H1 (cell line): ENCODE data around the gene ZBTB20. TPM values are rescaled to one million over a fixed set of nuclear protein-coding genes. Genes with fewer than 3 reads are reported as not detected.

Source experiments
- CTCF ChIA-PET: fragments of 300-600 bp; sonication (Branson Sonifier 250); formaldehyde crosslinking; loops from one replicate; lab custom pipeline; 2021; ENCODE audit not compliant: partially characterized antibody; lab: Charles Lee
- POLR2A ChIA-PET: fragments of 300-600 bp; sonication (Branson Sonifier 250); formaldehyde crosslinking; loops from one replicate; lab custom pipeline; 2021; ENCODE audit warnings: inconsistent platforms; ENCODE audit not compliant: partially characterized antibody; lab: Charles Lee
- DNase-seq, 2 experiments: peaks; one replicate each; pipeline versions ENCODE4 v3.0.0 to v3.0.0-alpha.2; 2010 to 2022; ENCODE audit warnings: low spot score in 2 of 2, low read depth in 1 of 2, mixed read lengths in 1 of 2
- FAIRE-seq: peaks from 2 replicates; lab custom pipeline; 2011; peaks lifted over from hg19 to GRCh38; lab: Jason Lieb, UNC
- H2AFZ ChIP-seq: 2 replicates; pipeline ENCODE4 v1.8.1; 2012; ENCODE audit warnings: low read length, inconsistent platforms
- H2AK5ac ChIP-seq: 2 replicates; pipeline ENCODE4 v1.6.1; 2013; ENCODE audit warnings: low read depth, low read length
- H2BK120ac ChIP-seq: replicated peaks from 2 replicates; pipeline ENCODE3; 2013; ENCODE audit warnings: low read depth, low read length, inconsistent platforms
- H2BK12ac ChIP-seq: 2 replicates; pipeline ENCODE4 v1.6.1; 2013; ENCODE audit warnings: low read depth, low read length
- H2BK15ac ChIP-seq: 2 replicates; pipeline ENCODE4 v1.6.1; 2013; ENCODE audit warnings: low read length
- H2BK20ac ChIP-seq: 2 replicates; pipeline ENCODE4 v1.6.1; 2013; ENCODE audit warnings: low read length
- H2BK5ac ChIP-seq: 2 replicates; pipeline ENCODE4 v1.6.1; 2013; ENCODE audit warnings: low read depth, low read length
- H3K14ac ChIP-seq: 2 replicates; pipeline ENCODE4 v1.6.1; 2013; ENCODE audit warnings: inconsistent platforms; ENCODE audit not compliant: insufficient read length
- H3K18ac ChIP-seq: 2 replicates; pipeline ENCODE4 v1.6.1; 2013; ENCODE audit warnings: low read length; ENCODE audit errors: extremely low read depth
- H3K23ac ChIP-seq: 2 replicates; pipeline ENCODE4 v1.6.1; 2013; ENCODE audit warnings: inconsistent platforms; ENCODE audit not compliant: insufficient read length
- H3K23me2 ChIP-seq: 2 replicates; pipeline ENCODE4 v1.6.1; 2013; ENCODE audit warnings: low read depth, low read length
- H3K27ac ChIP-seq: 2 replicates; pipeline ENCODE4 v1.6.1; 2011; ENCODE audit warnings: low read depth, low read length, inconsistent platforms
- H3K27me3 ChIP-seq, 4 experiments: replicated peaks in 1 of 4; 1 replicate in 1 of 4; 2 replicates in 3 of 4; pipeline versions ENCODE4 v1.6.1 to v1.8.1; 2011 to 2013; ENCODE audit warnings: low read length in 3 of 4, mild to moderate bottlenecking in 3 of 4, inconsistent platforms in 2 of 4, mixed read lengths in 2 of 4, moderate library complexity in 1 of 4; ENCODE audit not compliant: control insufficient read depth in 3 of 4, insufficient read depth in 3 of 4; ENCODE audit errors: extremely low read depth in 1 of 4
- H3K36me3 ChIP-seq, 4 experiments: 2 replicates each; pipeline versions ENCODE4 v1.6.1 to v1.8.1; 2011 to 2013; ENCODE audit warnings: mild to moderate bottlenecking in 4 of 4, low read length in 3 of 4, moderate library complexity in 2 of 4, control low read depth in 1 of 4, inconsistent platforms in 1 of 4; ENCODE audit not compliant: insufficient read depth in 4 of 4, control insufficient read depth in 2 of 4
- H3K4ac ChIP-seq: replicated peaks from 2 replicates; pipeline ENCODE3; 2013; ENCODE audit warnings: low read length, low read depth, mixed read lengths, inconsistent platforms; ENCODE audit not compliant: insufficient read length
- H3K4me1 ChIP-seq, 4 experiments: replicated peaks in 1 of 4; 1 replicate in 1 of 4; 2 replicates in 3 of 4; pipeline versions ENCODE4 v1.6.1 to v1.8.1; 2011 to 2013; ENCODE audit warnings: low read length in 3 of 4, inconsistent platforms in 2 of 4, mixed read lengths in 1 of 4; ENCODE audit not compliant: insufficient read depth in 4 of 4, control insufficient read depth in 3 of 4
- H3K4me2 ChIP-seq, 2 experiments: 2 replicates each; pipeline versions ENCODE4 v1.6.1 to v1.8.1; 2011 to 2013; ENCODE audit warnings: low read depth in 2 of 2, low read length in 2 of 2, control low read depth in 1 of 2, inconsistent platforms in 1 of 2, mild to moderate bottlenecking in 1 of 2; ENCODE audit not compliant: insufficient read depth in 1 of 2
- H3K4me3 ChIP-seq, 4 experiments: fragments of 200-600, 300-600 bp in 1 of 4; sonication (generic), shearing (Covaris generic), sonication (Bioruptor Twin) in 1 of 4; 2 replicates each; pipeline versions ENCODE4 v1.5.1 to v1.8.1; 2011 to 2016; ENCODE audit warnings: low read length in 4 of 4, low read depth in 3 of 4, control low read depth in 2 of 4, inconsistent platforms in 2 of 4, mild to moderate bottlenecking in 2 of 4, mixed read lengths in 1 of 4, moderate library complexity in 1 of 4; ENCODE audit not compliant: insufficient read depth in 2 of 4; ENCODE audit errors: extremely low read depth in 1 of 4
- H3K56ac ChIP-seq: replicated peaks from 2 replicates; pipeline ENCODE3; 2013; ENCODE audit warnings: low read depth, mild to moderate bottlenecking, mixed read lengths, low read length, inconsistent platforms; ENCODE audit not compliant: insufficient read length
- H3K79me1 ChIP-seq: 2 replicates; pipeline ENCODE4 v1.6.1; 2013; ENCODE audit warnings: low read depth, low read length, control low read depth
- H3K79me2 ChIP-seq, 2 experiments: 2 replicates each; pipeline versions ENCODE4 v1.6.1 to v1.8.1; 2012 to 2013; ENCODE audit warnings: low read length in 2 of 2, mild to moderate bottlenecking in 2 of 2, inconsistent platforms in 1 of 2; ENCODE audit not compliant: insufficient read depth in 2 of 2, control insufficient read depth in 1 of 2
- H3K9ac ChIP-seq, 4 experiments: replicated peaks in 1 of 4; 1 replicate in 1 of 4; 2 replicates in 3 of 4; pipeline versions ENCODE4 v1.6.1 to v1.8.1; 2011 to 2013; ENCODE audit warnings: low read depth in 3 of 4, low read length in 3 of 4, control low read depth in 2 of 4, mild to moderate bottlenecking in 2 of 4, moderate library complexity in 2 of 4, inconsistent platforms in 1 of 4; ENCODE audit errors: extremely low read depth in 1 of 4
- H3K9me3 ChIP-seq, 2 experiments: 2 replicates each; pipeline versions ENCODE4 v1.6.1 to v1.8.1; 2012 to 2013; ENCODE audit warnings: mild to moderate bottlenecking in 2 of 2, moderate library complexity in 2 of 2, control low read depth in 1 of 2, inconsistent platforms in 1 of 2, low read depth in 1 of 2, low read length in 1 of 2, mixed read lengths in 1 of 2; ENCODE audit not compliant: insufficient read depth in 2 of 2
- H4K20me1 ChIP-seq, 2 experiments: replicated peaks in 1 of 2; 2 replicates each; pipeline versions ENCODE3 to v1.8.1; 2011 to 2013; ENCODE audit warnings: inconsistent platforms in 2 of 2, low read length in 2 of 2, mild to moderate bottlenecking in 1 of 2; ENCODE audit not compliant: insufficient read depth in 2 of 2, control insufficient read depth in 1 of 2
- H4K5ac ChIP-seq: 2 replicates; pipeline ENCODE4 v1.6.1; 2013; ENCODE audit warnings: low read length, low read depth, mixed read lengths, inconsistent platforms; ENCODE audit not compliant: insufficient read length
- H4K8ac ChIP-seq: 2 replicates; pipeline ENCODE4 v1.8.0; 2013; ENCODE audit warnings: mild to moderate bottlenecking, moderate library complexity, low read length, inconsistent platforms; ENCODE audit not compliant: insufficient read depth; ENCODE audit errors: extremely low read depth
- H4K91ac ChIP-seq: replicated peaks from 2 replicates; pipeline ENCODE3; 2013; ENCODE audit warnings: low read length, mixed read lengths, inconsistent platforms; ENCODE audit not compliant: insufficient read length
- polyA plus RNA-seq, 7 experiments: library from polyadenylated mRNA; depleted of rRNA in 3 of 7; stranded (reverse) in 5 of 7; unstranded in 2 of 7; fragments of >200 nt in 5 of 7; fragments of 200-250 nt in 2 of 7; gene quantifications; 1 replicate in 5 of 7; 2 replicates in 1 of 7; 4 replicates in 1 of 7; pipeline versions ENCODE4 v1.2.1 to v1.2.3, GENCODE V29; 2011 to 2013; ENCODE audit warnings: missing spikeins in 2 of 7, mixed read lengths in 2 of 7
- total RNA-seq: library from RNA; stranded (reverse); fragmentation: NEBNext Ultra II Directional; extraction: Animal tissue kit (Norgen Biotek cat#: 25700); gene quantifications from 2 replicates; pipeline ENCODE4 v1.2.1, GENCODE V29; 2021
- TF ChIP-seq, protein P1 (sequence below): IDR thresholded peaks from 2 replicates; pipeline ENCODE4 v1.6.1; 2011; ENCODE audit warnings: low read length, improper control_type of control experiment

ZBTB20 gene
- total and polyA plus RNA-seq, 2 of the 8 experiments (the other 6 are each of a cell fraction or from before 2014, with no cell fraction given) = 0.35 to 1.3 TPM

GRCh38 chr3:114557791-114558190 lies 589.3 kb downstream of the ZBTB20 start:
- Histone ChIP-seq H2BK20ac (no peak overlapping the region), H2BK120ac (no peak overlapping the region), H3K18ac (no peak overlapping the region), H4K91ac (no peak overlapping the region), H4K5ac (no peak overlapping the region), H3K9me3 (no peaks in the 10 kb centered on the region), H3K4me2 (no peak overlapping the region), H3K23me2 (no peaks in the 10 kb centered on the region), H2AK5ac (no peak overlapping the region), H2BK5ac (no peak overlapping the region), H4K20me1 (no peaks in the 10 kb centered on the region), H2AFZ (no peak overlapping the region), H3K79me2 (no peaks in the 10 kb centered on the region), H3K36me3 (no peaks in the 10 kb centered on the region), H3K4me1 (no peaks in the 10 kb centered on the region), H3K27me3 (peaks cover 0 to 1% (median 0%) of the 10 kb centered on the region in 4 experiments; a peak in 1 of 7 replicates), H3K14ac (no peak overlapping the region), H3K9ac (no peak overlapping the region), H2BK12ac (no peak overlapping the region), H3K27ac (no peak overlapping the region), H3K56ac (no peak overlapping the region), H3K79me1 (no peaks in the 10 kb centered on the region), H3K4me3 (no peak overlapping the region), H3K4ac (no peak overlapping the region), H4K8ac (no peak overlapping the region), H2BK15ac (no peak overlapping the region), H3K23ac (no peak overlapping the region)
- FAIRE-seq = no peak
- ChIA-PET POLR2A (no interaction called here), CTCF (interaction anchor here (0.5 kb wide), 1 partner anchor 91 kb away, joined by 3 read pairs; no protein-coding TSS in a partner anchor)
- TF ChIP-seq, protein P1, sequence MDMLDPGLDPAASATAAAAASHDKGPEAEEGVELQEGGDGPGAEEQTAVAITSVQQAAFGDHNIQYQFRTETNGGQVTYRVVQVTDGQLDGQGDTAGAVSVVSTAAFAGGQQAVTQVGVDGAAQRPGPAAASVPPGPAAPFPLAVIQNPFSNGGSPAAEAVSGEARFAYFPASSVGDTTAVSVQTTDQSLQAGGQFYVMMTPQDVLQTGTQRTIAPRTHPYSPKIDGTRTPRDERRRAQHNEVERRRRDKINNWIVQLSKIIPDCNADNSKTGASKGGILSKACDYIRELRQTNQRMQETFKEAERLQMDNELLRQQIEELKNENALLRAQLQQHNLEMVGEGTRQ = no peak
- DNase-seq = no peak
